Measurements from ENCODE around the gene CRYBG1.

Gene CRYBG1

DNA sequence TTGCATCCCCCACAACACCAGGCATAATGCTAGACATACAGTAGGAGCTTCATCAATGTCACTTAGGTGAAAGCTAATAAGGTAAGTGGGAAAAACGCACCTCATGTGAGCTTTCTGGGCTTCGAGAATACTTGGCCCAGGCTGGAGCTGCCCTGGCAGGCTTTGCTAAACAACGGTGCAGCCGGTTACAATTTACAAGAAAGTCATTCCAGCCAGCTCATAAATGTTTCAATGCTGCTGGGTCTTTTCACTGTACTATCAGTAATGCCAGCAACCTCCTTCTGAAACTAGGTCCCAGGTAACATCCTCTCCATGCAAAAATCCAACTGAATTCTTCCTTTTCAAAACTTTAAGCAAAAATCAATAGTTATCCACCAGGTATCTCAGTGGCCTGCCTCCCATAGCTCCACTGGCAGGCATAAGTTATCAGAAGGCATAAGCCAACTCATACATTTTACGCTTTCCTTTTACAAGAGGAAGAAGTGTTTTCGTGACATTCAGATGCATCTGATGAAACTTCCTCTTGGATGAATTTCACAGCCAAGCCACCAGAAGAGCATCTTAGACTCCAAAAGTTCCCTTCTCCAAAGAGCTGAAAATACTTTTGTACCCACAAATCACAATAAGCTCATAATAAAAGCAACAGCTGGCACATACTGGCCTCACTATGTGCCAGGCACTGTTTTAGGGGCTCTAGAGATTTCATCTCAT lies 212.5 kb downstream of the CRYBG1 start:
- H2AFZ ChIP-seq (ENCODE audit: low read length) = no peak overlapping the region
- H4K20me1 ChIP-seq (ENCODE audit: insufficient read depth, low read length) = no peaks in the 10 kb centered on the region
- H3K9me2 ChIP-seq (replicated peaks; ENCODE audit: insufficient read depth, low read length) = no peaks in the 10 kb centered on the region
- H3K9ac ChIP-seq (ENCODE audit: low read length) = no peak overlapping the region
- H3K4me2 ChIP-seq (ENCODE audit: low read depth, low read length) = no peak overlapping the region
- DNase-seq = no peak
- no peak overlapping the region for H3K27ac ChIP-seq (ENCODE audit: low read length)
- TF ChIP-seq, protein P1, sequence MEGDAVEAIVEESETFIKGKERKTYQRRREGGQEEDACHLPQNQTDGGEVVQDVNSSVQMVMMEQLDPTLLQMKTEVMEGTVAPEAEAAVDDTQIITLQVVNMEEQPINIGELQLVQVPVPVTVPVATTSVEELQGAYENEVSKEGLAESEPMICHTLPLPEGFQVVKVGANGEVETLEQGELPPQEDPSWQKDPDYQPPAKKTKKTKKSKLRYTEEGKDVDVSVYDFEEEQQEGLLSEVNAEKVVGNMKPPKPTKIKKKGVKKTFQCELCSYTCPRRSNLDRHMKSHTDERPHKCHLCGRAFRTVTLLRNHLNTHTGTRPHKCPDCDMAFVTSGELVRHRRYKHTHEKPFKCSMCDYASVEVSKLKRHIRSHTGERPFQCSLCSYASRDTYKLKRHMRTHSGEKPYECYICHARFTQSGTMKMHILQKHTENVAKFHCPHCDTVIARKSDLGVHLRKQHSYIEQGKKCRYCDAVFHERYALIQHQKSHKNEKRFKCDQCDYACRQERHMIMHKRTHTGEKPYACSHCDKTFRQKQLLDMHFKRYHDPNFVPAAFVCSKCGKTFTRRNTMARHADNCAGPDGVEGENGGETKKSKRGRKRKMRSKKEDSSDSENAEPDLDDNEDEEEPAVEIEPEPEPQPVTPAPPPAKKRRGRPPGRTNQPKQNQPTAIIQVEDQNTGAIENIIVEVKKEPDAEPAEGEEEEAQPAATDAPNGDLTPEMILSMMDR (IDR thresholded peaks at IDR 0.05; ENCODE audit: low read length) = no peak
- no peaks in the 10 kb centered on the region for H3K27me3 ChIP-seq (replicated peaks; ENCODE audit: insufficient read depth, low read length)
- no peaks in the 10 kb centered on the region for H3K79me2 ChIP-seq (ENCODE audit: low read length)
- no peak overlapping the region for H3K4me3 ChIP-seq (ENCODE audit: low read length)
- no peaks in the 10 kb centered on the region for H3K9me3 ChIP-seq (replicated peaks; ENCODE audit: insufficient read depth, low read length)
- no peaks in the 10 kb centered on the region for H3K36me3 ChIP-seq (replicated peaks; ENCODE audit: insufficient read depth, low read length)
- no peaks in the 10 kb centered on the region for H3K4me1 ChIP-seq (ENCODE audit: low read length)
- H3F3A ChIP-seq (ENCODE audit: insufficient read depth, low read length) = no peaks in the 10 kb centered on the region

DNA sequence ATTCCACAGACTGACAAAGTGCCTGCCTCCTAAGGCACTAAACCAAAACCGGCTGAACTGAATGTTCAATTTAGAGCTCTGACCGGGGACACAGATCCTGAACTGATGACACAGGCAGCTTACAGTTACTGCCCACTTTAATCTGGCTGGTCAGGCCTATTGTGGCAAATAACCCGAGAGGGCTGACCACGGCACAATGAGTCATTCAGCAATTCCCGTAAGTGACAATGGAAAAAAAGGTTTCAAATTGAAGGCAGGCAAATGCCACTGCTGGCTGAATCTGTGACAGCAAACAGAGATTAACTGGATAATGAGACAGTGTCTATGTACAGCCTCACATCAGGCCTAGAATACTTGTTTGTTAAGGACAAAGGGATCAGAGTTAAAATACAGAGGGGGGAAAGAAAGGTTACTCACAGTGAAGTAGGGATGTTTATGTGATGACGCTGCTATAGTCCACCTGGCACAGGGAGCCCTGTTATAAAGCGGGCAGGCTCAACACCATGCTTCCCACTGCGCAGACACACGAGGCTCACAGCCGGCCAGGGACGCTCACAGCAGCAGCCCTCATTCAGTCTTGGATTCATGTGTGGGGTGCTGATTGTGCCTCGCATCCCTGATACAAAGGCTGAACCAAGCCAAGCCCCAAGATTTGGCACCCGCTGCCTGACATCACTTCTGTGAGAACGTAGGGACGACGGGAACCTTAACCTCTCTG lies 214.4 kb downstream of the CRYBG1 start:
- H3K27me3 ChIP-seq (replicated peaks; ENCODE audit: insufficient read depth, low read length) = no peaks in the 10 kb centered on the region
- H3K9me3 ChIP-seq (replicated peaks; ENCODE audit: insufficient read depth, low read length) = no peaks in the 10 kb centered on the region
- H3K9me2 ChIP-seq (replicated peaks; ENCODE audit: insufficient read depth, low read length) = no peaks in the 10 kb centered on the region
- no peaks in the 10 kb centered on the region for H3K4me1 ChIP-seq (ENCODE audit: low read length)
- no peaks in the 10 kb centered on the region for H3K36me3 ChIP-seq (replicated peaks; ENCODE audit: insufficient read depth, low read length)
- DNase-seq = no peak
- no peak overlapping the region for H3K4me3 ChIP-seq (ENCODE audit: low read length)
- H4K20me1 ChIP-seq (ENCODE audit: insufficient read depth, low read length) = no peaks in the 10 kb centered on the region
- no peak overlapping the region for H3K9ac ChIP-seq (ENCODE audit: low read length)
- no peak overlapping the region for H2AFZ ChIP-seq (ENCODE audit: low read length)
- H3K4me2 ChIP-seq (ENCODE audit: low read depth, low read length) = no peak overlapping the region
- H3F3A ChIP-seq (ENCODE audit: insufficient read depth, low read length) = no peaks in the 10 kb centered on the region
- no peak overlapping the region for H3K27ac ChIP-seq (ENCODE audit: low read length)
- TF ChIP-seq EZH2 (optimal IDR thresholded peaks at IDR 0.05; ENCODE audit: low read depth, low read length) = no peak
- no peak for TF ChIP-seq EZH2phosphoT487 (IDR thresholded peaks at IDR 0.05; ENCODE audit: low read length)
- TF ChIP-seq, protein P1 (IDR thresholded peaks at IDR 0.05; ENCODE audit: low read length) = no peak
- no peaks in the 10 kb centered on the region for H3K79me2 ChIP-seq (ENCODE audit: low read length)

DNA sequence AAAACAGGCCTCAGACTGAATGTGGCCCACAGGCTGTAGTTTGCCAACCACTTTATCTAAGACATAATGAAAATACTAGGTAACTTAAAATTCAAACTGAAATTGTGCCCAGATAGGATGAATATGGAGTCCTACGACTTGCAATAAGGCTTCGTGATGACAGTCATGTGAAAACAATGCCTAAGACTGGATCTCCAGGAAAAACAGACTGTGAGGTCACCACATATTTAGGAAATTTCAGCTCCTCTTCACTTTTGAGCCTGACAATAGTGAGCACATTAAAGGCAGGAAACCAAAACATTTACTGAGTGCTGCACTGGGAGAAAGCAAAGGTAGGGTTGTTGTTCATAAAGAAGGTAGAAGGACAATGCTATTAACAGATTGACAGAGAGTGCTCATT lies 218.8 kb downstream of the CRYBG1 start:
- Histone ChIP-seq H3K4me2 (ENCODE audit: low read depth, low read length) (no peak overlapping the region), H3K36me3 (replicated peaks; ENCODE audit: insufficient read depth, low read length) (no peaks in the 10 kb centered on the region), H3K9ac (ENCODE audit: low read length) (no peak overlapping the region), H3K4me3 (ENCODE audit: low read length) (no peak overlapping the region), H3F3A (ENCODE audit: insufficient read depth, low read length) (no peaks in the 10 kb centered on the region), H3K79me2 (ENCODE audit: low read length) (no peaks in the 10 kb centered on the region), H4K20me1 (ENCODE audit: insufficient read depth, low read length) (no peaks in the 10 kb centered on the region), H3K27me3 (replicated peaks; ENCODE audit: insufficient read depth, low read length) (no peaks in the 10 kb centered on the region), H2AFZ (ENCODE audit: low read length) (no peak overlapping the region), H3K9me3 (replicated peaks; ENCODE audit: insufficient read depth, low read length) (no peaks in the 10 kb centered on the region), H3K9me2 (replicated peaks; ENCODE audit: insufficient read depth, low read length) (no peaks in the 10 kb centered on the region), H3K4me1 (ENCODE audit: low read length) (no peaks in the 10 kb centered on the region), H3K27ac (ENCODE audit: low read length) (no peak overlapping the region)
- TF ChIP-seq EZH2 (optimal IDR thresholded peaks at IDR 0.05; ENCODE audit: low read depth, low read length) (no peak), EZH2phosphoT487 (IDR thresholded peaks at IDR 0.05; ENCODE audit: low read length) (no peak)
- TF ChIP-seq, protein P1 (IDR thresholded peaks at IDR 0.05; ENCODE audit: low read length) = no peak
- no peak for DNase-seq
